ENCODE data around the gene INPP1.

DNA sequence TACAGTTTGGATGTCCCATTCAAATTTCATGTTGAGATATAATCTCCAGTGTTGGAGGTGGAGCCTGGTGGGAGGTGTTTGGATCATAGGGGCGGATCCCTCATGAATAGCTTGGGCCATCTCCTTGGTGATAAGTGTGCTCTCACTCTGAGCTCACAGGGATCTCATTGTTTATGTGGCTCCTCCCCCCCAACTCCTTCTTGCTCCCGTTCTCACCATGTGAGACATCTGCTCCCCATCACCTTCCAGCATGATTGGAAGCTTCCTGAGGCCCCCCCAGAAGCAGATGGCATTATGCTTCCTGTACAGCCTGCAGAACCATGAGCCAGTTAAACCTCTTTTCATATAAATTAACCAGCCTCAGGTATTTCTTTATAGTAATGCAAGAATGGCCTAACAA lies 3.0 kb upstream of the INPP1 start:
- no peak for TF ChIP-seq POLR2AphosphoS5 (IDR thresholded peaks at IDR 0.05; ENCODE audit: low read depth)
- TF ChIP-seq, protein P1, sequence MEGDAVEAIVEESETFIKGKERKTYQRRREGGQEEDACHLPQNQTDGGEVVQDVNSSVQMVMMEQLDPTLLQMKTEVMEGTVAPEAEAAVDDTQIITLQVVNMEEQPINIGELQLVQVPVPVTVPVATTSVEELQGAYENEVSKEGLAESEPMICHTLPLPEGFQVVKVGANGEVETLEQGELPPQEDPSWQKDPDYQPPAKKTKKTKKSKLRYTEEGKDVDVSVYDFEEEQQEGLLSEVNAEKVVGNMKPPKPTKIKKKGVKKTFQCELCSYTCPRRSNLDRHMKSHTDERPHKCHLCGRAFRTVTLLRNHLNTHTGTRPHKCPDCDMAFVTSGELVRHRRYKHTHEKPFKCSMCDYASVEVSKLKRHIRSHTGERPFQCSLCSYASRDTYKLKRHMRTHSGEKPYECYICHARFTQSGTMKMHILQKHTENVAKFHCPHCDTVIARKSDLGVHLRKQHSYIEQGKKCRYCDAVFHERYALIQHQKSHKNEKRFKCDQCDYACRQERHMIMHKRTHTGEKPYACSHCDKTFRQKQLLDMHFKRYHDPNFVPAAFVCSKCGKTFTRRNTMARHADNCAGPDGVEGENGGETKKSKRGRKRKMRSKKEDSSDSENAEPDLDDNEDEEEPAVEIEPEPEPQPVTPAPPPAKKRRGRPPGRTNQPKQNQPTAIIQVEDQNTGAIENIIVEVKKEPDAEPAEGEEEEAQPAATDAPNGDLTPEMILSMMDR (IDR thresholded peaks at IDR 0.05; ENCODE audit: insufficient read depth, low read length) = no peak
- TF ChIP-seq GABPA (IDR thresholded peaks at IDR 0.05; ENCODE audit: low read depth) = no peak
